KMS-11 (cell line): ENCODE measurements around the gene BRF1.
A peak's percentile ranks its signal among the peaks of the same experiment; 100 is the strongest.

Source experiments
- H2AFZ ChIP-seq: fragments of 200-600 bp; sonication (generic); 2 replicates; pipeline ENCODE4 v1.6.1; 2016; ENCODE audit warnings: antibody characterized with exemption, mixed run types, low read depth
- H3K27ac ChIP-seq: fragments of 200-600 bp; sonication (generic); 2 replicates; pipeline ENCODE4 v1.6.1; 2016; ENCODE audit warnings: mild to moderate bottlenecking, mixed run types
- H3K27me3 ChIP-seq: fragments of 200-600 bp; sonication (generic); 2 replicates; pipeline ENCODE4 v1.6.1; 2017; ENCODE audit warnings: mild to moderate bottlenecking, low read depth, mixed run types, moderate library complexity; ENCODE audit not compliant: insufficient read depth
- H3K36me3 ChIP-seq: fragments of 200-600 bp; sonication (generic); 2 replicates; pipeline ENCODE4 v1.6.1; 2017; ENCODE audit warnings: mild to moderate bottlenecking, mixed run types; ENCODE audit not compliant: insufficient read depth
- H3K4me1 ChIP-seq: fragments of 200-600 bp; sonication (generic); 2 replicates; pipeline ENCODE4 v1.6.1; 2016; ENCODE audit warnings: mild to moderate bottlenecking, low read depth, mixed run types; ENCODE audit not compliant: poor library complexity, severe bottlenecking
- H3K4me2 ChIP-seq: fragments of 200-600 bp; sonication (generic); 2 replicates; pipeline ENCODE4 v1.7.0; 2016; ENCODE audit warnings: mild to moderate bottlenecking, mixed run types
- H3K4me3 ChIP-seq: fragments of 200-600 bp; sonication (generic); IDR thresholded peaks from 2 replicates; pipeline ENCODE4 v1.6.1; 2017; ENCODE audit warnings: low read depth, low read length, mixed read lengths; ENCODE audit not compliant: insufficient read depth
- H3K79me2 ChIP-seq: fragments of 200-600 bp; sonication (generic); 2 replicates; pipeline ENCODE4 v1.6.1; 2016; ENCODE audit warnings: low read depth, mixed run types; ENCODE audit not compliant: insufficient read depth
- H3K9ac ChIP-seq: fragments of 200-600 bp; sonication (generic); 2 replicates; pipeline ENCODE4 v1.6.1; 2016; ENCODE audit warnings: mild to moderate bottlenecking, mixed run types
- H4K20me1 ChIP-seq: fragments of 200-600 bp; sonication (generic); 2 replicates; pipeline ENCODE4 v1.6.1; 2016; ENCODE audit warnings: mild to moderate bottlenecking, mixed run types; ENCODE audit not compliant: insufficient read depth
- TF ChIP-seq, protein P1 (sequence below): fragments of 200-600 bp; sonication (generic); conservative IDR thresholded peaks from 2 replicates; pipeline ENCODE4 v1.6.1; 2017; ENCODE audit warnings: low read depth, mild to moderate bottlenecking, antibody characterized with exemption, low read length, moderate library complexity, mixed read lengths

The BRF1 gene, protein sequence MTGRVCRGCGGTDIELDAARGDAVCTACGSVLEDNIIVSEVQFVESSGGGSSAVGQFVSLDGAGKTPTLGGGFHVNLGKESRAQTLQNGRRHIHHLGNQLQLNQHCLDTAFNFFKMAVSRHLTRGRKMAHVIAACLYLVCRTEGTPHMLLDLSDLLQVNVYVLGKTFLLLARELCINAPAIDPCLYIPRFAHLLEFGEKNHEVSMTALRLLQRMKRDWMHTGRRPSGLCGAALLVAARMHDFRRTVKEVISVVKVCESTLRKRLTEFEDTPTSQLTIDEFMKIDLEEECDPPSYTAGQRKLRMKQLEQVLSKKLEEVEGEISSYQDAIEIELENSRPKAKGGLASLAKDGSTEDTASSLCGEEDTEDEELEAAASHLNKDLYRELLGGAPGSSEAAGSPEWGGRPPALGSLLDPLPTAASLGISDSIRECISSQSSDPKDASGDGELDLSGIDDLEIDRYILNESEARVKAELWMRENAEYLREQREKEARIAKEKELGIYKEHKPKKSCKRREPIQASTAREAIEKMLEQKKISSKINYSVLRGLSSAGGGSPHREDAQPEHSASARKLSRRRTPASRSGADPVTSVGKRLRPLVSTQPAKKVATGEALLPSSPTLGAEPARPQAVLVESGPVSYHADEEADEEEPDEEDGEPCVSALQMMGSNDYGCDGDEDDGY

DNA sequence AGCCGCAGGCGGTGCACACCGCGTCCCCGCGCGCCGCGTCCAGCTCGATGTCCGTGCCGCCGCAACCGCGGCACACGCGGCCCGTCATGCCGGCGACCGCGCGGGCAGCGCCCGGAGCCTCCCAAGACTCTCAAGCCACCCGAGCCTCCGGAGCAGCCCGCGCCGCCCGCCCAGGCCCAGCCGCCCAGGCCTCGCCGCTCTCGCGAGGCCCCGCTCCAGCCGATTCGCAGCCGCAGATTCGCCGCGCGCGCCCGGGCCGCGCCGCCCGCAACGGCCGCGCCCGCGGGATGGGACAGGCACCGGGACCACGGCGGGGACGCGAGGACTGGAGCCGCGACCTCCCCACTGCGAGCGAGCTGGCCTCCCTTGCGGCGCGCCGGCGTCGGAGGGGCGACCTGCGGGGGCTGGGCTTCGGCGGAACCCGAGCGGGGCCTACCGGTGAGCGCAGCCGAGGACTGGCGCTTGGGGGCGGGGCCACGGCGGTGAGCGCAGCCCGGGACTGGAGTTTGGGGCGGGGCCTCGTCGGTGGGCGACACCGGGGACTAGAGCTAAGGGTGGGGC, at the start of gene BRF1:
Gene BRF1 (minus strand): TSS at position 460 of the 561 bp plus-strand sequence. CDS start 372 bp downstream, at position 88.
- Histone ChIP-seq H3K4me1 (peaks cover 15% of the 10 kb centered on the region), H3K27ac (peak within 1 kb of the TSS; percentile 46), H3K4me3 (no peak within 1 kb of the TSS), H3K36me3 (no peaks in the 10 kb centered on the region), H3K9ac (peak within 1 kb of the TSS; percentile 57; the same call in 1 of the 2 replicates), H2AFZ (peak within 1 kb of the TSS; percentile 95), H3K79me2 (peaks cover 28% of the 10 kb centered on the region; the same call in 1 of the 2 replicates), H3K4me2 (peak within 1 kb of the TSS; percentile 48), H4K20me1 (no peaks in the 10 kb centered on the region), H3K27me3 (no peaks in the 10 kb centered on the region)
- TF ChIP-seq, protein P1, sequence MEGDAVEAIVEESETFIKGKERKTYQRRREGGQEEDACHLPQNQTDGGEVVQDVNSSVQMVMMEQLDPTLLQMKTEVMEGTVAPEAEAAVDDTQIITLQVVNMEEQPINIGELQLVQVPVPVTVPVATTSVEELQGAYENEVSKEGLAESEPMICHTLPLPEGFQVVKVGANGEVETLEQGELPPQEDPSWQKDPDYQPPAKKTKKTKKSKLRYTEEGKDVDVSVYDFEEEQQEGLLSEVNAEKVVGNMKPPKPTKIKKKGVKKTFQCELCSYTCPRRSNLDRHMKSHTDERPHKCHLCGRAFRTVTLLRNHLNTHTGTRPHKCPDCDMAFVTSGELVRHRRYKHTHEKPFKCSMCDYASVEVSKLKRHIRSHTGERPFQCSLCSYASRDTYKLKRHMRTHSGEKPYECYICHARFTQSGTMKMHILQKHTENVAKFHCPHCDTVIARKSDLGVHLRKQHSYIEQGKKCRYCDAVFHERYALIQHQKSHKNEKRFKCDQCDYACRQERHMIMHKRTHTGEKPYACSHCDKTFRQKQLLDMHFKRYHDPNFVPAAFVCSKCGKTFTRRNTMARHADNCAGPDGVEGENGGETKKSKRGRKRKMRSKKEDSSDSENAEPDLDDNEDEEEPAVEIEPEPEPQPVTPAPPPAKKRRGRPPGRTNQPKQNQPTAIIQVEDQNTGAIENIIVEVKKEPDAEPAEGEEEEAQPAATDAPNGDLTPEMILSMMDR, result no peak

DNA sequence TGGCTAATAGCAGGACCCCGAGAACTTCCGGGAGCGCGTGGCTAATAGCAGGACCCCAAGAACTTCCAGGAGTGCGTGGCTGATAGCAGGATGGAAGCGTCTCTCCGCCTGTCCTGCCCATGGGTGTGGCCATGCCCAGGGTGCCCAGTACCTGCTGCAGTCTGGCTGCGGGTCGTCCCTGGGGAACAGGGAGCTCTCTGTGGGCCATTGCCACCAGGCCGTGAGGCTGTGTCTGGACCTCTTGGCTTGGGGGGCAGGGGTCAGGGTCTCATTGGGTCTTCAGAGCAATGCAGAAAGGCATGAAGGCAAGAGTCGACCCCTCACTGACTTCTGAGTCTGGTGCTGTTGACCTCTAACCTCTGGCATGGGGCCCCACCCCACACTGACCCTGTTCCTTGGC, 49.2 kb upstream of the BRF1 start:
- Histone ChIP-seq H3K4me3 (no peak overlapping the region), H3K27me3 (no peaks in the 10 kb centered on the region), H3K9ac (no peak overlapping the region), H3K79me2 (no peaks in the 10 kb centered on the region; the same call in 1 of the 2 replicates), H3K4me2 (no peak overlapping the region), H3K36me3 (no peaks in the 10 kb centered on the region), H3K4me1 (peaks cover 6% of the 10 kb centered on the region), H2AFZ (no peak overlapping the region), H3K27ac (no peak overlapping the region), H4K20me1 (no peaks in the 10 kb centered on the region)
- TF ChIP-seq, protein P1, result no peak

DNA sequence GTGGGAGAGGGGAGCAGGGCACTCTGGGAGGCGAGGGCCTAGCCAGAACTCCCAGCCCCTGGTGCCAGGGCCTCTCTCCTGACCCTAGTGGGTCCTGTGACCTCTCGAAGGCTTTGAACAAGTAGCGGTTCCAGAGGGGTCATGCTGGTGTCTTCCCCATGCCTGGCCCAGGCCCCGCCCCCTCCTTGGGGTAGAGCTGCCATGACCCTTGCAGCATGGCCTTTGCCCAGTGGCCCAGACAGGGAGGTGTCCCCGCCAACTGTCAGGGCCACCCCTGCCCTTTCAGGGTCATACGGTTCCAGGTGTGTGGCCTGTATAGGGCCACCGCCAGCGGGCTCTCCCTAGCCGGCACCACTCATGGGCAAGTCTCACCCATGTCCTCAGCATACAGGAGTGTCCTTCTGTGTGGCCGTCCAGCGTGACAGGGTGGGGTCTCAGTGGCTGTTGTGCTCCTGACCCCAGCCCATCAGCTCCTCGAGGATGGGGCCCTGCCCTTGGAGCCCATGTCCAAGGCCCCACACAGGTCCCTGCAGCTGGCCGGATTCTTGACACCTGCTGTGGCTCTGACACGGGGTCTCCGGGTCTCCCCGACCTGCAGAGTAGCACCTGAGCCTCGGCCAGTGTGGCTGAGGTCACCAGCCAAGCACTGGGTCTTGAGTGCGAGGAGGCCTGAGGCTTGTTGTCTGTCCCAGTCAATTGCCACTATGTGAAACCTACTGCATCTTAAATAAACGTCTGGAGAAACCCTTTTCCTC, 48.3 kb upstream of the BRF1 start:
- no peaks in the 10 kb centered on the region for H4K20me1 ChIP-seq

More for the DNA sequence above, 48.3 kb upstream of the BRF1 start:
- peaks cover 6% of the 10 kb centered on the region for H3K4me1 ChIP-seq
- H3K27me3 ChIP-seq, result no peaks in the 10 kb centered on the region
- H3K36me3 ChIP-seq, result no peaks in the 10 kb centered on the region
- no peaks in the 10 kb centered on the region; the same call in 1 of the 2 replicates for H3K79me2 ChIP-seq
- H3K27ac ChIP-seq, result no peak overlapping the region
- H3K4me2 ChIP-seq, result no peak overlapping the region
- no peak overlapping the region for H3K4me3 ChIP-seq
- TF ChIP-seq, protein P1, result no peak
- H2AFZ ChIP-seq, result no peak overlapping the region
- no peak overlapping the region for H3K9ac ChIP-seq
